Activated naive CD4-positive, alpha-beta T cell treated with anti-CD3 and anti-CD28 coated beads, Interleukin-2, amount 50 U/mL, for 16 hours (primary cell): ENCODE measurements around the gene VPS16.

Experiments used
- DNase-seq: peaks from one replicate; pipeline ENCODE4 v3.0.0-alpha.2; 2020

The VPS16 gene

GRCh38 chr20:2903686-2904085 is 63.1 kb downstream of the VPS16 start:
- DNase-seq, result no peak

GRCh38 chr20:2907519-2907918 is 67.0 kb downstream of the VPS16 start:
- DNase-seq, result no peak

GRCh38 chr20:2909953-2910352 is 69.4 kb downstream of the VPS16 start:
- no peak for DNase-seq

- DNase-seq, result no peak
Observed at GRCh38 chr20:2911200-2911599, 70.7 kb downstream of the VPS16 start.

- no peak for DNase-seq
Observed at GRCh38 chr20:2914160-2914559, 73.6 kb downstream of the VPS16 start.
